GM04504 (cell line): ENCODE results near the gene KIF4B.

Experiments
- DNase-seq: peaks from one replicate; pipeline ENCODE4 v3.0.0-alpha.2; 2012; ENCODE audit warnings: low read depth

Gene KIF4B

DNA sequence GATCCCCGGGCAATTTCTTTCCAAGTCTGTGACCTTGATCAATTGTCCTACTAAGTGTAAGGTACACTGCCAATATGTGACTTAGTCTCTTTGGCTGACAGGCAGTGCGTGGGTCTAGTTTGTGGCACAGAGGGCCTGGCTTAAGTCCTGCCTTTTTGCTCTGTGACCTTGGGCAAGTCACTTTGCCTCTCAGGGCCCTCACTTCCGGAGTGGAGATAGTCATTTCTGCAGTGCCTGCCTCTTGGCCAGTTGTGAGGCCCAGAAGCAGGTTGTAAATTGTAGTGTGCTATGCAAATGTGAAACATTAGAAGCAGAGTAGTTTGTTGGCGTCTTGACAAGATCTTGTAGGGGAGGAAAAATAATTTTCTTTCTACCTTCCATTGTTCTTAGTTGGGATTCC is 39.0 kb downstream of the KIF4B start:
- no peak for DNase-seq

GRCh38 chr5:155053501-155053900 is 39.9 kb downstream of the KIF4B start:
- DNase-seq: no peak

- DNase-seq: no peak
Observed at GRCh38 chr5:155056644-155057269, 43.2 kb downstream of the KIF4B start.

GRCh38 chr5:155057626-155058025 is 44.1 kb downstream of the KIF4B start:
- no peak for DNase-seq

DNA sequence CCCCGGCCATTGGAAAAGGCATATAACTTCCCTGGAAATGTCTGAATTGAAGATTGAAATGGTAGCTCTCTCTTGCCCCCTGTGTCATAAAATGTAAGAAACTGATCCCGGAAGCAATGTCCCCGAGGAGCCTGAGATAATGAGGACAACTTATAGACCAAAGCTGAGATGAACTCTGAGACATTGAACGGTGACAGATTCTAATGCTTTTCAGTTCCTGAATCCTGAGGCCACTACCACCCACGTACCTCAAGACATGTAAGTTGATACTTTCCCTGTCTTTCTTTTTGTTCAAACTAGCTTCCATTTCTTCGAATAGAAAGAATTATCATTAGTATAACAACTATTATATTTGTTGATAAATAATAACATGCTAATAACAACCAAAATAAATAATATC is 51.0 kb downstream of the KIF4B start:
- DNase-seq: no peak

DNA sequence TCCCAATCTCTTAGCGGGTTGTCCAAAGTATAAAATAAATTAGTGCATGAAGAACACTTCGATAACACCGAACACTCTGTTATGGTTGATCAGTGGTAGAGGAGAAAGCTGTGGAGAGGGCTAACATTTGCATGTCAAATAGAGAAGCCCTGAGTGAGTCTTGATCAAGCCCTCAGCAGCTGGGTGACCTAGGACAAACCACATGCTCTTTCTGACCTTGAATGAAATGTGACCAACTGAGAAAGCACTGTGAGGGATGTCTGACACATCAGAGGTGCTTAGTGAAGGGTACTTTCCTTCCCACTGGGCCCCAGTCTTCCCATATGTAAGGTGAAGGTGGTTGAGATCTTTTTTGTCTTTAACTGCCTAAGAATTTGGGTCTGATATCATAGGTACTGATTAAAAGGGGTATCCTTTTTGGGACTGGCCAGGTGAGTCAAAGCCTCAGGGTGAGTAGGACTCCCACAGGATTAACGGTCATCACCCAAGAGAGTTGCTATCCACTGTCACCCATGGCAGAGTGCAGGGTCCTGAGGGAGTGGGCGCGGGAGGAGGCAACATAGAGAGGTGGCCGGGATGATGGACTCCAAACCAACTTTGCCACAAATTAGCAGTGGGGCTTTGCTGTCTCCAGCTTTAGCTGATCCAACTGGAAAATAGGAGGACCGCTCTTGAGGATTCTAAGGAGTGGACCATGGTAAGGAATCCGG is 53.5 kb downstream of the KIF4B start:
- no peak for DNase-seq
